ENCODE data around the gene BMX. TPM values are rescaled to one million over a fixed set of nuclear protein-coding genes. Genes with fewer than 3 reads are reported as not detected.

The BMX gene
- total and polyA plus RNA-seq, 2 donors (not counting 1 experiment from before 2014, with no cell fraction given), result not detected

DNA sequence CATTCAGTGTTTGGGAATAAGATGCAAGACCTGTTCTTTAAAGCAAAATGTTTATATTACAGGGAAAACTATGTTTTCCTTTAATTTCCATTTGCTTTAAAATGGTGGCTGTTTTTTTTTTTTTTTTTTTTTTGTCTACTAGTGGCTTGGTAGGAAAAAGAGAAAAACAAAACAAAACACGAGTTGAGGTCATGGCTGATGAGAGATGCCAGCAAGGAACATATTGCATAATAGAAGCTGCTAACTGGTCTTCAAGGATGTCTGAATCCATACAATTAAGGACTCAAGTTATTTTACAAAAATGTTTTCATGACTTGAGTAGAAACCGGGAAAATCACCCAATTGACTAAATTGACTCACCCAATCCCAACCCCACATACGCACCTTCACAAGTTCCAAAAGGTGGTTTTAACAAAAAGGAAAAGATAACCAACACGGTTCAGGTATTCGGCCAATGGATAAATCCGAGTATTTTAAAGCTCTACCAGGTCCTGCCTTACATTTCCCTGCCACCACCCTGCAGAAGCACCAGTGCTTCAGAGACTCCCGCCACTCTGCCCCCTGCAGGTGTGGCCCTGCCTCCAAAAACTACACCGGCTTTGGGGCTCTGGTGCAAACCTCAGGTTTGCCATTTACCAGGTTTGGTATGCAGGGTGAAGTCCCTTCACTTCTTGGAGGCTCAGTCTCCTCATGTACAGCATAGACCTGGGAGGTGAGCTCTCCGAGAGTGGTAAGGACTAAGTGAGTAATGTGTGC is 34.5 kb upstream of the BMX start:
- Histone ChIP-seq H3K36me3 (replicated peaks in 1 of 2; ENCODE audit: control extremely low read depth in 1 of 2, control insufficient read depth in 1 of 2, extremely low read depth in 1 of 2, insufficient read depth in 2 of 2, low read length in 1 of 2) (no peaks in the 10 kb centered on the region), H3K27me3 (replicated peaks in 1 of 4; ENCODE audit: control extremely low read depth in 1 of 4, control insufficient read depth in 3 of 4, insufficient read depth in 4 of 4, low read length in 3 of 4) (no peaks in the 10 kb centered on the region), H2AFZ (ENCODE audit: insufficient read depth, low read depth, low read length, poor library complexity, severe bottlenecking) (no peak overlapping the region), H3K4me2 (replicated peaks; ENCODE audit: low read depth, low read length, poor library complexity, severe bottlenecking) (no peak overlapping the region), H4K20me1 (ENCODE audit: control insufficient read depth, insufficient read depth, low read length, poor library complexity, severe bottlenecking) (no peaks in the 10 kb centered on the region), H3K4me1 (ENCODE audit: control insufficient read depth in 2 of 2, insufficient read depth in 2 of 2, low read length in 2 of 2) (no peaks in the 10 kb centered on the region), H3K9me3 (ENCODE audit: control extremely low read depth in 1 of 3, control insufficient read depth in 2 of 3, insufficient read depth in 1 of 3, low read length in 2 of 3) (no peaks in the 10 kb centered on the region), H3K4me3 (ENCODE audit: control extremely low read depth in 1 of 5, extremely low read depth in 1 of 5, insufficient read depth in 1 of 5, low read depth in 2 of 5, low read length in 4 of 5) (no peak overlapping the region), H3K9ac (ENCODE audit: low read length) (no peak overlapping the region), H3K79me2 (ENCODE audit: control insufficient read depth, insufficient read depth, low read length) (no peaks in the 10 kb centered on the region), H3K27ac (ENCODE audit: low read length in 2 of 2) (no peak overlapping the region)
- Mint-ChIP-seq H3K27ac (no peak overlapping the region), H3K4me3 (no peak overlapping the region), H3K9me3 (ENCODE audit: insufficient read depth) (no peaks in the 10 kb centered on the region), H3K4me1 (peaks cover 9% of the 10 kb centered on the region), H3K27me3 (no peaks in the 10 kb centered on the region)
- ChIA-PET CTCF (interaction anchor here (0.7 to 5.4 kb wide), 3 partner anchors 116 to 166 kb away, joined by 4 to 36 read pairs (median 16); no protein-coding TSS in a partner anchor), POLR2A (no interaction called here)
- no peak for TF ChIP-seq EZH2 (IDR thresholded peaks at IDR 0.05; ENCODE audit: borderline replicate concordance, insufficient read depth, low read depth, low read length, poor library complexity, severe bottlenecking)
- TF ChIP-seq, protein P1, sequence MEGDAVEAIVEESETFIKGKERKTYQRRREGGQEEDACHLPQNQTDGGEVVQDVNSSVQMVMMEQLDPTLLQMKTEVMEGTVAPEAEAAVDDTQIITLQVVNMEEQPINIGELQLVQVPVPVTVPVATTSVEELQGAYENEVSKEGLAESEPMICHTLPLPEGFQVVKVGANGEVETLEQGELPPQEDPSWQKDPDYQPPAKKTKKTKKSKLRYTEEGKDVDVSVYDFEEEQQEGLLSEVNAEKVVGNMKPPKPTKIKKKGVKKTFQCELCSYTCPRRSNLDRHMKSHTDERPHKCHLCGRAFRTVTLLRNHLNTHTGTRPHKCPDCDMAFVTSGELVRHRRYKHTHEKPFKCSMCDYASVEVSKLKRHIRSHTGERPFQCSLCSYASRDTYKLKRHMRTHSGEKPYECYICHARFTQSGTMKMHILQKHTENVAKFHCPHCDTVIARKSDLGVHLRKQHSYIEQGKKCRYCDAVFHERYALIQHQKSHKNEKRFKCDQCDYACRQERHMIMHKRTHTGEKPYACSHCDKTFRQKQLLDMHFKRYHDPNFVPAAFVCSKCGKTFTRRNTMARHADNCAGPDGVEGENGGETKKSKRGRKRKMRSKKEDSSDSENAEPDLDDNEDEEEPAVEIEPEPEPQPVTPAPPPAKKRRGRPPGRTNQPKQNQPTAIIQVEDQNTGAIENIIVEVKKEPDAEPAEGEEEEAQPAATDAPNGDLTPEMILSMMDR (IDR thresholded peaks at IDR 0.05), result no peak
- DNase-seq (no peak), ATAC-seq (ENCODE audit: low read depth) (no peak)
- no CpG with 5 or more reads among the region's 9 CpGs for WGBS (ENCODE audit: insufficient coverage)
- intact Hi-C loops (cut with micrococcal nuclease), result no loop called here

DNA sequence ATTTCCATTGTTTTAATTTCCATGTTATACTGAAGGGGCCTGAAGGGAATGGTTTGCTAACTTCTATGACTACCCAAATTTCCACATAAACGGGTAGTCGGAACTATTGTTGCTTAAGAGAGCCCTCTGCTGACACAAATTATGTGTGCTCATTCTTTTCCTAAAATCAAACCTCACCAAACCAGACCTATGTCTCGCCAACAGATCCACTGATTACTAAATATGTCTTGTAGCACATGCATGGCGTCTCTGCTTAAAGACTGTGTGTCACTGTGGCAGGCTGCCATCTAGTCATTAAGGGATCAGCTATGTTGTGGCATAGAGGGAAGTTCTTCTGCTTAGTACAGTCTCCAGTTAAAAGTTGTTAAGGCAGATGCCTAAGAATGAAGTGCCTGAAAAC is 32.6 kb upstream of the BMX start:
- Histone ChIP-seq H3K4me3 (ENCODE audit: control extremely low read depth in 1 of 5, extremely low read depth in 1 of 5, insufficient read depth in 1 of 5, low read depth in 2 of 5, low read length in 4 of 5) (no peak overlapping the region), H2AFZ (ENCODE audit: insufficient read depth, low read depth, low read length, poor library complexity, severe bottlenecking) (no peak overlapping the region), H4K20me1 (ENCODE audit: control insufficient read depth, insufficient read depth, low read length, poor library complexity, severe bottlenecking) (no peaks in the 10 kb centered on the region), H3K27me3 (replicated peaks in 1 of 4; ENCODE audit: control extremely low read depth in 1 of 4, control insufficient read depth in 3 of 4, insufficient read depth in 4 of 4, low read length in 3 of 4) (no peaks in the 10 kb centered on the region), H3K36me3 (replicated peaks in 1 of 2; ENCODE audit: control extremely low read depth in 1 of 2, control insufficient read depth in 1 of 2, extremely low read depth in 1 of 2, insufficient read depth in 2 of 2, low read length in 1 of 2) (no peaks in the 10 kb centered on the region), H3K27ac (ENCODE audit: low read length in 2 of 2) (no peak overlapping the region), H3K4me1 (ENCODE audit: control insufficient read depth in 2 of 2, insufficient read depth in 2 of 2, low read length in 2 of 2) (no peaks in the 10 kb centered on the region), H3K79me2 (ENCODE audit: control insufficient read depth, insufficient read depth, low read length) (no peaks in the 10 kb centered on the region), H3K9me3 (ENCODE audit: control extremely low read depth in 1 of 3, control insufficient read depth in 2 of 3, insufficient read depth in 1 of 3, low read length in 2 of 3) (no peaks in the 10 kb centered on the region), H3K4me2 (replicated peaks; ENCODE audit: low read depth, low read length, poor library complexity, severe bottlenecking) (no peak overlapping the region), H3K9ac (ENCODE audit: low read length) (no peak overlapping the region)
- Mint-ChIP-seq H3K27me3 (no peaks in the 10 kb centered on the region), H3K4me1 (peaks cover 9% of the 10 kb centered on the region), H3K27ac (no peak overlapping the region), H3K4me3 (no peak overlapping the region), H3K9me3 (ENCODE audit: insufficient read depth) (no peaks in the 10 kb centered on the region)
- ChIA-PET POLR2A (no interaction called here), CTCF (interaction anchor here (0.7 to 5.4 kb wide), 5 partner anchors 115 to 168 kb away, joined by 3 to 36 read pairs (median 9); no protein-coding TSS in a partner anchor)
- TF ChIP-seq, protein P1 (IDR thresholded peaks at IDR 0.05), result no peak
- no peak for TF ChIP-seq EZH2 (IDR thresholded peaks at IDR 0.05; ENCODE audit: borderline replicate concordance, insufficient read depth, low read depth, low read length, poor library complexity, severe bottlenecking)
- peak; percentile 11 for DNase-seq
- 60% methylated on average over 1 of the region's 4 CpGs for WGBS (ENCODE audit: insufficient coverage)
- intact Hi-C loops (cut with micrococcal nuclease), result loop anchor here (1.0 kb wide), 1 partner anchor 119 kb away; no protein-coding TSS in a partner anchor
- ATAC-seq (ENCODE audit: low read depth), result no peak

Measured in B cell (primary cell).